ENCODE results near the gene SEMG1.

The SEMG1 gene

DNA sequence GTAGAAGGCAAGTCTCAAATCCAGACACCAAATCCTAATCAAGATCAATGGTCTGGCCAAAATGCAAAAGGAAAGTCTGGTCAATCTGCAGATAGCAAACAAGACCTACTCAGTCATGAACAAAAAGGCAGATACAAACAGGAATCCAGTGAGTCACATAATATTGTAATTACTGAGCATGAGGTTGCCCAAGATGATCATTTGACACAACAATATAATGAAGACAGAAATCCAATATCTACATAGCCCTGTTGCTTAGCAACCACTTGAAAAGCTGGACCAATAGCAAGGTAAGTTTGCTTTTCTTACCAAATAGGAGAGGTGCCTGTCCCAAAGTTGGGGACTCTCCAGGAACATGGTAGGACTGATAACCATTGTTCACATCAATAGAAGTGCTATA, 16.3 kb downstream of the SEMG1 start:
- no peak for DNase-seq (ENCODE audit: low read depth)

GRCh38 chr20:45226287-45226686, 19.5 kb downstream of the SEMG1 start:
- no peak for DNase-seq (ENCODE audit: low read depth)

DNA sequence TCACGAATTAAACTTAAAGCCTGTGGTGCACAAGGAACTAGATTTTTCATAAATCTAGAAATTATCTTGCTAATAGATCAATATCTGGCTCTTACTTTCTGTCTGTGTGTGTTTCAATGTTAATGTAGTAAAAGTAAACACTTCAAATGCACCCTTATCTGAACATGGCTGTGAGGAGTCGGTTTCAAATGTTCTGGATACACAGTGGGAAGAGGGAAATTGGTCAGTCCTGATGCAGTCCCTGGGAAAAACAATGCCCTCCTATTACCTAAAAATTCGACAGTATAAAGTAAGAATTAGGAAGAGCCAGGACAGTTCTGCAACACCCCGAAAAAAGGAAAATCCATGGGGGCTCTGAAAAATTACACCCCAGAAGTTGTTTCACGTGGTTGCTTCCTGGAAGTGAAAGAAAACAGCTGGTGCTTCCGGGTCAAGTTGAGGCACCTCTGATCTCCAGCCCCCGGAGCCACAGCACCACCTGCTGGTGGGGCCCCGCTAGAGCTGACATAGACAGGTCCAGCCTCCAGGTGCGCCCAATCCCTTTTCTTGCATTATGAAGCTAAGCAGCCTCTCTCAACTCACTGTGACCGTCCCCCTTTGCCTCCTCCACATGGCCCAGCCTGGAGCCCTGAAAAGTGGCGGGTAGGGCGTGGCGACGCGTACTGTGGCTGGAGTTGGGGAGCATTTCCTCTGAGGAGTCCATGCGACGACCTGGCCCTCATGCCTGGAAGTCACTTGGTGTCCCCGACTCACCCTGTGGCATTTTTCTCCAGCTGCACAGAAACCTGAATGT, 22.6 kb downstream of the SEMG1 start:
- DNase-seq (ENCODE audit: low read depth): no peak

DNA sequence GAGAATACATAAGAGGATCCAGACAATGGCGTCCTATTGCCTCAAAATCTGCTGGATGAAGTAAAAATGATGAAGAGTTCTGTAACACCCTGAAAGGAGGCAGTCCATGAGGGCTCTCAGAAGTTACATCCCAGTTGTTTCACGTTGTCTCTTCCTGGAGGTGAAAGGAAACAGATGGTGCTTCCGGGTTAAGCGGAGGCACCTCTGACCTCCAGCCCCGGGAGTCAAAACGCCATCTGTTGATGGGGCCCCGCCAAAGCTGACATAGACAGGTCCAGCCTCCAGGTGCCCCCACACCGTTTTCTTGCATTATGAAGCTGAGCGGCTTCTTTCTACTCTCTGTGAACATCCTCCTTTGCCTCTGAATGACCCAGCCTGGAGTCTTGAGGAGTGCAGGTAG, 23.8 kb downstream of the SEMG1 start:
- no peak for DNase-seq (ENCODE audit: low read depth)

GRCh38 chr20:45235995-45236394, 29.2 kb downstream of the SEMG1 start:
- DNase-seq (ENCODE audit: low read depth): no peak

DNA sequence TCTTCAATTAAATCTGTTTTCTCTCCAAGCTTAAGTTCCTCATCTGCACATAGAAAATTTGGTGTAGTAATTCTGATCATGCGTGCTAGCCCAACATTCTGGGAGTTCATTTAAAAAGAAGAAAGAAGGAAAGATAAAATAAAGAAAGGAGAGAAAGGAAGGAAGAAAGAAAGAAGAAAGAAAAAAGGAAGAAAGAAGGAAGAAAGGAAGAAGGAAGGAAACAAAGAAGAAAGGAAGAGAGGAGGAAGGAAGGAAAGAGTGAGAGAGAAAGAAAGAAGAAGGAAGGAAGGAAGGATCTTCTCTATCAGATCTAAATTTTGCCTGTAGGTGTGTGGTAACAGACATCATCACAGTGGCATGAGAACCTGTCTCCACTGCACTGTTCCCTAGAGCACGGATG, 31.3 kb downstream of the SEMG1 start:
- no peak for DNase-seq (ENCODE audit: low read depth)

- DNase-seq (ENCODE audit: low read depth): no peak
Observed at GRCh38 chr20:45246109-45246508, 39.3 kb downstream of the SEMG1 start.

DNA sequence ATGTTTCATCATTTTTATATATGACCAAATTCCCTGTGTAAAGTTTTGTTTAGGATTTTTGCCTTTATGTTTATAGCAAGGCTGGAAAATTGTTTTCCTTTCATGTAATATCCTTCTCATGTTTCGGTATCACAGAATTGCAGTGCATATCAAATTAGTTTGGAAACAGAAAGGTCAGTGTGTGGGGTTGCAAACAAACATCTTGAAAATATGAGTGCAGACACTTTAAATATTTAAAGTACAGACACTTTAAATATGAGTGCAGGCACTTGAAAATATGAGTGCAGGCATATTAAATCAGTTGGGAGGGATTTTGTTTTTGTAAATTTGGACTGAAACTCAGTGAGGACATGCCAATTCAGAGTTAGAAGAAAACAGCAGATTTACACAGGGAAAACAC, 41.0 kb downstream of the SEMG1 start:
- DNase-seq (ENCODE audit: low read depth): no peak

GRCh38 chr20:45248609-45249008, 41.8 kb downstream of the SEMG1 start:
- no peak for DNase-seq (ENCODE audit: low read depth)

GRCh38 chr20:45251884-45252560, 45.2 kb downstream of the SEMG1 start:
- no peak for DNase-seq (ENCODE audit: low read depth)

GRCh38 chr20:45253261-45253660, 46.4 kb downstream of the SEMG1 start:
- no peak for DNase-seq (ENCODE audit: low read depth)

DNA sequence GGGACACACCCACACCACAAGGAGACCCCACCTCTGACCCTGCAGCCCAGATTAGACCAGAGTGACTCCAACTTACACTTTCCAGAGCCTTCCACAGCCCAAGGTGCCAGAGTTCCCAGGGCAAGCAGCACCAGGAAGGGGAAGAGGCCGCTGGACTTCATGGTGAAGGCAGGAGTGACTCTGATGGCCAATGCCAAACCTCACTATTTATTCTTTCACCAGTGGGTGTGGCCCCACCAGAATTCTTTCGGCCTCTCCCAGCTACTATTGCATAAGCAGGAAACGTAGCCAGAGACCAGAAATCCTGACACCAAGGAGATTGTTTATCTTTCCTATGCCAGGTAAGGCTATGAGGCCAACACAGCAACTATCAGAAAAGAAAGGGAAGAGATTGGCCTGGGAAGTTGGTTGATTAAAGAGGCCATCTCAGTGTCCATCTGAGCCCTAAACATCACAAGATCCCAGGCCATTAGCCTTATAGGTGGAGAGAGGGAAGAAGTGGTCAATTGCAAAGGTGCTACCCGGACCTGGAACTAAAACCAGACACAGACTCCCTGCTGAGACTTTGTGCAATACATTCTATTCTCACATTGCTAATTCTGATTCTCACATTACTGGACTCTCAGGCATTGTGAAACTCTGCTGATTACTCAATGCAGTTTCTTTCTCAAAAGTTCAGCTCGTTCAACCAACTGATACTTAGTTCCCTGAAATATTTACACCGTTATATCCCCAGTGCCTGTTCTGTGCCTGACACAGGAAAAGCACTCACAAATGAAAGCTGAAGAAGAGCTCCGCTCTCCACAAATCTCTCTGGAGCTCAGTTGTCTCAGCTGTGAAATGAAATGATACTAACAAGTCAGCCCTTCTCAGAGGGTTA, 47.8 kb downstream of the SEMG1 start, which contains the start of gene SLPI:
SLPI (minus strand) TSS at position 182 of the 880 bp plus-strand sequence; CDS start at position 161, 21 bp downstream.
- DNase-seq (ENCODE audit: low read depth): no peak

DNA sequence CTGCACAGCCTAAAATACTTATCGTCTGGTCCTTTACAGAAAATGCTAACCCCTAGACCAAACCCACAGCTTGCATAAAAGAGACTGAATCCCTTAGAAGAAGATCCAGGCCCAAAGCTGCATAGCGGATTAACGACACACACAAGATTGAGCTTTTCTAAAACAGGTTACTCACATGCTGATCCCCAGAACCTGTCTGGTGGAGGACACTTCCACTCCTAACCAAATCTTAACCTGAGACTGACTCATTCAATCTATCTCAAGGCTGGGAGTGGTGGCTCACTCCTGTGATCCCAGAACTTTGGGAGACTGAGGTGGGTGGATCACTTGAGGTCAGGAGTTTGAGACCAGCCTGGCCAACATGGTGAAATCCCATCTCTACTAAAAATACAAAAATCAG, 50.3 kb downstream of the SEMG1 start:
- DNase-seq (ENCODE audit: low read depth): no peak

GRCh38 chr20:45257711-45258110, 50.9 kb downstream of the SEMG1 start:
- DNase-seq (ENCODE audit: low read depth): no peak

- DNase-seq (ENCODE audit: low read depth): no peak
Observed at GRCh38 chr20:45258259-45258658, 51.4 kb downstream of the SEMG1 start.

DNA sequence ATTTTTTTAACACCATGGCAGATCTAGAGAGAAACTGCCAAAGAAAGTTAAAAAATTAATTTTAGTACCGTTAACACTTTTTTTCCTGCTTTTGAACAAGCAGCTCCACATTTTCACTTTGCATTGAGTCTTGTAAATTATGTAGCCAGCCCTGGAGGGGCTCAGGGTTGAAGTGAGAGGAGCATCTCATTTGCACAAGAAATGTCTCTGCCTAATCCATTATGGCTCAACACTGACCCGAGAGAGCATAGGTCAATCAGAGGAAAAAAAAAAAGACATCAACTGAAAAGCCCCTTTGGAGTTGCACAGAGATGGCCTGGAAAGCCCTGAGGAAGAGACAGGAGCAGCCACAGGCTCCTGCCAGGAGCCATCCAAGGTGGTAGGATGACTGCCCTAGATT, 51.8 kb downstream of the SEMG1 start:
- DNase-seq (ENCODE audit: low read depth): no peak
